GM20000 (cell line): ENCODE data around the gene C1QTNF6.

Source experiments
- DNase-seq: peaks from one replicate; pipeline ENCODE4 v3.0.0; 2012; ENCODE audit warnings: low spot score
- TF ChIP-seq, protein P1 (sequence below): IDR thresholded peaks from 2 replicates; pipeline ENCODE4 v1.5.1; 2012; ENCODE audit warnings: mild to moderate bottlenecking, control low read depth; ENCODE audit errors: extremely low read depth, missing control alignments

Gene C1QTNF6

DNA sequence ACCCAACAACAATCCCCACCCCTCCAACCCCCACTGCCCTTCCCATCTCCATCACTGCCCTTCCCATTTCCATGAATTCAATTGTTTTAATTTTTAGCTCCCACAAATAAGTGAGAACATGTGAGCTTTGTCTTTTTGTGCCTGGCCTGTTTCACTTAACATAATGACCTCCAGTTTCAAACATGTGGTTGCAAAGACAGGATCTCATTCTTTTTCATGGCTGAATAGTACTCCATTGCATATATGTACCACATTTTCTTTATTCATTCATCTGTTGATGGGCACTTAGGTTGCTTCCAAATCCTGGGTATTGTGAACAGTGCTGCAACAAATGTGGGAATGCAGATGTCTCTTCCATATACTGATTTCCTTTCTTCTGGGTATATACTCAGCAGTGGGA, 37.3 kb downstream of the C1QTNF6 start:
- DNase-seq: no peak
- TF ChIP-seq, protein P1, sequence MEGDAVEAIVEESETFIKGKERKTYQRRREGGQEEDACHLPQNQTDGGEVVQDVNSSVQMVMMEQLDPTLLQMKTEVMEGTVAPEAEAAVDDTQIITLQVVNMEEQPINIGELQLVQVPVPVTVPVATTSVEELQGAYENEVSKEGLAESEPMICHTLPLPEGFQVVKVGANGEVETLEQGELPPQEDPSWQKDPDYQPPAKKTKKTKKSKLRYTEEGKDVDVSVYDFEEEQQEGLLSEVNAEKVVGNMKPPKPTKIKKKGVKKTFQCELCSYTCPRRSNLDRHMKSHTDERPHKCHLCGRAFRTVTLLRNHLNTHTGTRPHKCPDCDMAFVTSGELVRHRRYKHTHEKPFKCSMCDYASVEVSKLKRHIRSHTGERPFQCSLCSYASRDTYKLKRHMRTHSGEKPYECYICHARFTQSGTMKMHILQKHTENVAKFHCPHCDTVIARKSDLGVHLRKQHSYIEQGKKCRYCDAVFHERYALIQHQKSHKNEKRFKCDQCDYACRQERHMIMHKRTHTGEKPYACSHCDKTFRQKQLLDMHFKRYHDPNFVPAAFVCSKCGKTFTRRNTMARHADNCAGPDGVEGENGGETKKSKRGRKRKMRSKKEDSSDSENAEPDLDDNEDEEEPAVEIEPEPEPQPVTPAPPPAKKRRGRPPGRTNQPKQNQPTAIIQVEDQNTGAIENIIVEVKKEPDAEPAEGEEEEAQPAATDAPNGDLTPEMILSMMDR: no peak

DNA sequence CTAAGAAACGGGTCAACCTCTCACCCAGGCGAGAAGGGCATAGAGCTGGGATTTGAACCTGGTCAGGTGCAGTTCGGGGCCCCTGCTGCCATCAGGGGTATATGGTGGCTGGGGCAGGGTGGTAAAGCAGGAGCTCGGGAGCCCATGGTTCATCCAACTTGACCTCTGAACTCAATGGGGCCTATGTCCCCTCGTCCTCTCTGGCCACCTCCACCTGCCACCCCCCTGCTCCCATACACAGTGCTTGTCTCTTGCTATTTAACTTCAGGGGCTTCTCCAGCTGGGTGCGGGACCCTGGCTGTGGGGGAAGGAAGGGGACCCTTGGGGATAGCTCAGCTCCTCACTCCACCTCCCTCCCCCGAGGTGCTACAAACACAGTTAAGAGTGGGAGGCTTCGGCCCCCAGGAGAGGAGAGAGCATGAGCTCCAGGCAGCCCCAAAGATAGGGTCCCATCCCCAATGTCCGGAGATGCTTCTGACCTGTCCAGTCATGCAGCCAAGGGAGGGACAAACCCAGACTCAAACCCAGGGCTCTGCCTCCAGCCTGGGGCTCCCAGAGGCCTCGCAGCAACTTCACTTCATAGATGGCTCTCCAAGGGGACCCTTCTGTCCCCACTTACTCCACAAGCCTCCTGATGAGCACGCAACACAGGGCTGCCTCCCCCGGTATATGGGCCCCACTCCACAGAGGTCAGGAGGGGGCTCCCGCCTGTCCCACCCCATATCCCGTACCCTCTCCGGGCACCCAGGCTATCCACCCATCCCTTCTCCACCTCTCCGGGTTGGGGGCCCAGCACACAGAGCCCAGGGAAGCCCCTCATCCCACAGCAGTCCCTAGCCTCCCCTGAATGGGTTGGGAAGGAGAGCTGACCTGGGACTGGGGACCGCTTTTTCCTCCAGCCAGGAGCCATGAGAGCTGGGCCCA, 39.0 kb downstream of the C1QTNF6 start:
- TF ChIP-seq, protein P1: no peak
- DNase-seq: no peak

DNA sequence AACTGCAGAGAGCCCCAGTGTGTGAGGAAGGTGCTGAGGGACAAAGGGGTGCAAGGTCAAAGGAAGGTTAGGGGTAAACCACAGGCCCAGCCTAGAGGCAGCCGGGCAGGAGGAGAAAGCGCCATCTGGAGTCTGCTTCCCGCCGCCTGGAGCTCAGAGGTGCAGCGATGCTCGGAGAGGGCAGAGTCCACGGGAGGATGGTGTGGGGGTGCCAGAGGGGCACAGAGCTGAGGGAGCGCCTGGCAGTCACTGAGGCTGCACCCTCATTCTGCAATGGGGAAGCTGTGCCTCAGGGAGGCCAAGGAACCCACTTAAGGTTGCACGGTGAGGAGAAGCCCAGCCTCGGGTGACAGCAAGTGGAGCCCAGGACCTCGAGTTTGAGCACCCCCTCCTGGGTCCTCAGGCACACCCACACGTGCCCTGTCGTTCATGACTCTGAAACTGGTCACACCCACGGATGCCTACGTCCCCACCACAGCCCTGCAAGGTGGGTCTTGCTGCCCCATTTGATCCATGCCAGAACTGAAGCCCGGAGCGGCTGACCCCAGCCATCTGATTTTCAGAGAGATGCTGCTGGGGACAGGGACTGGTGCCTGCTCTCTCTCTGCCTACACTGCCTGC, 39.9 kb downstream of the C1QTNF6 start:
- TF ChIP-seq, protein P1: no peak
- DNase-seq: no peak

DNA sequence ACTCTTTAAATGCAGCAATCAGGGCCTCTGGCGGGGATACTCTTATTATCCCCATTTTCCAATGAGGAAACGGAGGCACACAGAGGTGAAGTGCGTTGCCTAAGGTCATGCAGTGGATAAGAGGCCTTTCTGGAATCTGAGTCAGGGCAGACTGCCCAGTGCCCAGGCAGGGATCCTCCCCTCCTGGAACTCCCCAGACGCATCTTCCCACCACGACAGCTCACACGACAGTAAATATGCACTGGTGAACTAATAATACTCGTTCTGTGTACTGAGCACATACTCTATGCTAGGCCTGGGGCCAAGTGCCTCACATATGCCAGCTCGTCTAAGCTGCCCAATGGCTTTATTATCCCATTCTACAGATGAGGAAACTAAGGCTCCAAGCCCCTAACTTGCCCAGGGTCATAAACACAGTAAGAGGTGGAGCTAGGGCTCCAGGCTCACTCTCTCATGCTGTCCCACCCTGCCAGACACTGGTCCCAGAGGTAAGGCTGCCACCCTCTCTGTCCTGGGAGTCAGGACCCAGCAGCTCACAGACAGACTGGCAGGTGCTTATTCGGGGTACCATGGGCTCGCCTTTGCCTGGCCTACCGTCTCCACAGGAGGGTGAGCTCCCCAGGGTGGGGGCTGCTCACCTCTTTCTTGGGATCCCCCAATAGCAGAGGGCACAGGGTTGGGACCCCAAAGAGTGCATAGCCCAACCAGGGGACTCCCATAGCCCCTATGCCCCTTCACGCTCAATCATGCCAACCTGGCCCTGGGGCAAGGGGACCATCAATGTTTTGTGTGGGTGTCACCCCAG, 40.7 kb downstream of the C1QTNF6 start:
- TF ChIP-seq, protein P1: no peak
- DNase-seq: no peak

DNA sequence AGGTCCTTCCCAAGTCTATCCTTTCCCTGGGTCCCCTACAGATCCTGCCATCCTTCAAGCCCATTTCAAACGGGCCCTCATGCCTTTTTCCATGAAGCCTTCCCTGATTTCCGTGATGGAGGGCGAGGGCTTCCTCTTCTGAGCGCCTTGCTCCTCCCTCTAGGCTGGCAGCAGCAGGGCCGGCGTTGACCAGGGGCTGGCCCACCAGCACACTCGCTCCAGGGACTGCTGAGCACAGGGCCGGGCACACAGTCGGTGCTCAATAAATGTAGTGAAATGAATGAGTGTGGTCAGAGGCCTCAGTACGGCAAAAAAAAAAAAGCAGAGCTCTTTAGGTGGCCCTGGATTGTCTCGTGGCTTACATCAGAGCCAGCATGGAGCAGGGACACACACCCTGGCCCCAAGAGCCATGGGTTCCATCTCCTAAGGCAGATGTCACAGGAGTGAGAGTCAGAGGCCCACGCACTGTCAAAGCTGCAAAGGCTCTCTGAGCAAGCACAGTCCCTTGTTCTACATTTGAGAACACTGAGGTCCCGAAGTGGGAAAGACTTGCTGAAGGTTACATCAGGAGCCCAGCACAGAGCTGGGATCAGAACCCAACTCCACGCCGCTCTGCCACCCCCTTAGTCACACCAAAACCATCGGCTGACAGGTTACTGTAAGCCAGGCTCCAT, 41.4 kb downstream of the C1QTNF6 start:
- TF ChIP-seq, protein P1: no peak
- no peak for DNase-seq

DNA sequence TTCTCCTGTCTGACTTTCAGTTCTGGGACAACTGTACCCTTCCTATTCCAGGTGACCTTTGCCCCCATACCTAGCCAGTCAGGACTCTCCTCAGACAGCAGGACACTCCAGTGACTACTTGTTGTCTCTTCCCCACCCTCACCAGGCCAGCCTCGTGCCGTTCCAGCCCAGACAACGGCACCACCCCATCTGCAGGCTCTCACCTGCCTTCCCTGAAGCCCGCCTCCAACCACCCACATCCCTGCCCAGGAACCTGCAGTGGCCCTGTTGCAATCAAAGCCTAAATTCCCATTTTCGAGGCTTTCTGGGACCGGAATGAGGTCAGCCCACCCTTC, 42.0 kb downstream of the C1QTNF6 start:
- TF ChIP-seq, protein P1: no peak
- no peak for DNase-seq
